Kidney (tissue), 14 donors: ENCODE measurements around the gene CDYL2. TPM values are rescaled to one million over a fixed set of nuclear protein-coding genes. Genes with fewer than 3 reads are reported as not detected.

Source experiments
- DNase-seq, 5 donors: peaks; one replicate each; pipeline ENCODE4 v3.0.0-alpha.2; 2013 to 2020
- FAIRE-seq: peaks from 2 replicates; lab custom pipeline; 2012; peaks lifted over from hg19 to GRCh38; lab: Jason Lieb, UNC
- H3K27ac ChIP-seq, 2 donors: one replicate each; pipeline ENCODE4 v1.7.0; 2013; ENCODE audit warnings: low read depth in 2 of 2, low read length in 2 of 2, inconsistent platforms in 1 of 2
- H3K27me3 ChIP-seq: one replicate; pipeline ENCODE4 v1.7.1; 2013; ENCODE audit warnings: low read length, inconsistent platforms; ENCODE audit not compliant: control insufficient read depth, insufficient read depth
- H3K36me3 ChIP-seq, 3 donors: one replicate each; pipeline versions ENCODE4 v1.7.0 to v1.7.1; 2013; ENCODE audit warnings: low read length in 3 of 3, control low read depth in 1 of 3, inconsistent platforms in 1 of 3; ENCODE audit not compliant: insufficient read depth in 3 of 3, control insufficient read depth in 2 of 3
- H3K4me1 ChIP-seq, 3 donors: one replicate each; pipeline versions ENCODE4 v1.7.0 to v1.7.1; 2013; ENCODE audit warnings: low read length in 3 of 3, inconsistent platforms in 1 of 3, low read depth in 1 of 3; ENCODE audit not compliant: control insufficient read depth in 2 of 3, insufficient read depth in 2 of 3
- H3K4me3 ChIP-seq, 3 donors: one replicate each; pipeline versions ENCODE4 v1.7.0 to v1.8.1; 2013; ENCODE audit warnings: low read length in 3 of 3, control low read depth in 1 of 3, inconsistent platforms in 1 of 3
- H3K9ac ChIP-seq, 3 donors: one replicate each; pipeline versions ENCODE4 v1.7.0 to v1.7.1; 2013; ENCODE audit warnings: low read length in 3 of 3, control low read depth in 1 of 3, inconsistent platforms in 1 of 3
- H3K9me3 ChIP-seq, 3 donors: one replicate each; pipeline versions ENCODE4 v1.7.0 to v1.7.1; 2013; ENCODE audit warnings: low read length in 3 of 3, control low read depth in 1 of 3, inconsistent platforms in 1 of 3; ENCODE audit not compliant: control insufficient read depth in 2 of 3, insufficient read depth in 1 of 3
- CTCF ChIP-seq: IDR thresholded peaks from 3 replicates; pipeline ENCODE4 v1.5.1; 2012; ENCODE audit warnings: mild to moderate bottlenecking, moderate library complexity, borderline replicate concordance; ENCODE audit not compliant: insufficient read depth; ENCODE audit errors: extremely low read depth
- intact Hi-C: fragments of 100-400 bp; cut with DNase I; formaldehyde crosslinking; loops from one replicate; pipeline ENCODE4 v1.11.1; 2022
- polyA plus RNA-seq: library from polyadenylated mRNA; stranded (reverse); fragments of 350-450 nt; fragmentation: Illumina TruSeq; extraction: RNeasy Lipid Tissue Mini Kit (QIAGEN cat#74804); gene quantifications from one replicate; pipeline ENCODE4 v1.2.3, GENCODE V29; 2014; ENCODE audit warnings: low read depth, low replicate concordance; ENCODE audit not compliant: insufficient read depth
- total RNA-seq: library from RNA; stranded (reverse); fragmentation: NEBNext Ultra II Directional; extraction: Animal tissue kit (Norgen Biotek cat#: 25700); gene quantifications from one replicate; pipeline ENCODE4 v1.2.1, GENCODE V29; 2021
- donor health status: control.
- donor health status: control.
- donor health status: control.
- donor health status: control.
- donor health status: control.
- donor health status: DM: yes; HTN: yes; CAD: no.
- donor health status: Normal renal cell carcinoma (clear cell type).

CDYL2 gene
- total and polyA plus RNA-seq, 2 donors from 2014 or later = 2.6 to 27.3 TPM

- H3K9me3 ChIP-seq = no peaks in the 10 kb centered on the region
- intact Hi-C loops = no loop called here
- no peak overlapping the region for H3K27ac ChIP-seq
- no peak for DNase-seq
- no peak for TF ChIP-seq CTCF
- no peak overlapping the region for H3K9ac ChIP-seq
- no peak overlapping the region for H3K4me3 ChIP-seq
- no peak for FAIRE-seq
- no peaks in the 10 kb centered on the region for H3K4me1 ChIP-seq
- peaks cover 0 to 3% (median 0%) of the 10 kb centered on the region in 3 donors for H3K36me3 ChIP-seq
- no peaks in the 10 kb centered on the region for H3K27me3 ChIP-seq
Observed at GRCh38 chr16:80608946-80609345, 195.5 kb downstream of the CDYL2 start.

GRCh38 chr16:80607204-80607603 lies 197.2 kb downstream of the CDYL2 start:
- Histone ChIP-seq H3K27me3 (no peaks in the 10 kb centered on the region), H3K36me3 (peaks cover 0 to 5% (median 0%) of the 10 kb centered on the region in 3 donors), H3K9ac (no peak overlapping the region), H3K9me3 (no peaks in the 10 kb centered on the region), H3K27ac (no peak overlapping the region), H3K4me3 (no peak overlapping the region), H3K4me1 (no peaks in the 10 kb centered on the region)
- DNase-seq (no peak), FAIRE-seq (no peak)
- TF ChIP-seq CTCF = no peak
- intact Hi-C loops = no loop called here

- Histone ChIP-seq H3K9ac (no peak overlapping the region), H3K36me3 (peaks cover 0 to 5% (median 0%) of the 10 kb centered on the region in 3 donors), H3K4me1 (no peaks in the 10 kb centered on the region), H3K9me3 (no peaks in the 10 kb centered on the region), H3K27ac (no peak overlapping the region), H3K27me3 (no peaks in the 10 kb centered on the region), H3K4me3 (no peak overlapping the region)
- intact Hi-C loops = no loop called here
- no peak for DNase-seq
- FAIRE-seq = no peak
- no peak for TF ChIP-seq CTCF
Observed at GRCh38 chr16:80606221-80606766, 198.1 kb downstream of the CDYL2 start.
